K562 (cell line): ENCODE data around the gene IDUA. TPM values are rescaled to one million over a fixed set of nuclear protein-coding genes. Genes with fewer than 3 reads are reported as not detected.

Experiments used
- BHLHE40 ChIP-seq: IDR thresholded peaks from 2 replicates; pipeline ENCODE4 v1.6.1; 2011; ENCODE audit warnings: low read length, improper control_type of control experiment
- CHD4 ChIP-seq: fragments of 200-600 bp; sonication (generic); IDR thresholded peaks from 3 replicates; pipeline ENCODE4 v1.6.1; 2012; ENCODE audit warnings: low read depth, mild to moderate bottlenecking, mixed read lengths, low read length, inconsistent platforms; ENCODE audit not compliant: insufficient read depth, insufficient replicate concordance, poor library complexity, severe bottlenecking
- FOXM1 ChIP-seq, 2 experiments: fragments of 450-650 bp in 1 of 2; sonication (generic) in 1 of 2; formaldehyde crosslinking in 1 of 2; IDR thresholded peaks; 2 replicates each; pipeline versions ENCODE4 v1.6.1 to v1.9.0; 2017 to 2022; ENCODE audit warnings: low read depth in 2 of 2, mild to moderate bottlenecking in 2 of 2, missing genetic modification reagents in 1 of 2, moderate library complexity in 1 of 2
- GMEB1 ChIP-seq: fragments of 250-450 bp; sonication (Bioruptor Pico); IDR thresholded peaks from 2 replicates; pipeline ENCODE4 v1.4.0; 2020; ENCODE audit warnings: mild to moderate bottlenecking
- HNRNPK ChIP-seq: fragments of 200-400 bp; formaldehyde crosslinking; IDR thresholded peaks from one replicate; pipeline ENCODE4 v1.6.1; 2018; ENCODE audit warnings: mild to moderate bottlenecking, low read depth, low read length; ENCODE audit not compliant: poor library complexity, severe bottlenecking
- NFIC ChIP-seq: fragments of 450-650 bp; IDR thresholded peaks from 2 replicates; pipeline ENCODE4 v1.6.1; 2017; ENCODE audit warnings: mild to moderate bottlenecking, inconsistent platforms
- TAF1 ChIP-seq: IDR thresholded peaks from 2 replicates; pipeline ENCODE4 v1.6.1; 2011; ENCODE audit warnings: mild to moderate bottlenecking, low read length, moderate library complexity; ENCODE audit not compliant: insufficient read depth, control insufficient read depth, severe bottlenecking; ENCODE audit errors: extremely low read depth
- YY1 ChIP-seq, 3 experiments: IDR thresholded peaks; 2 replicates each; pipeline ENCODE4 v1.6.1; 2011; ENCODE audit warnings: low read length in 2 of 3, mild to moderate bottlenecking in 2 of 3, moderate library complexity in 2 of 3, borderline replicate concordance in 1 of 3, control low read depth in 1 of 3, low read depth in 1 of 3; ENCODE audit not compliant: insufficient read depth in 3 of 3, insufficient replicate concordance in 2 of 3, control insufficient read depth in 1 of 3, insufficient read length in 1 of 3; ENCODE audit errors: extremely low read depth in 1 of 3
- ZNF511 ChIP-seq: sonication (generic); formaldehyde crosslinking; IDR thresholded peaks from 2 replicates; pipeline ENCODE4 v1.8.0; 2022; ENCODE audit warnings: mild to moderate bottlenecking, missing genetic modification reagents
- polyA plus RNA-seq, 8 experiments: library from polyadenylated mRNA; depleted of rRNA in 4 of 8; stranded (reverse) in 5 of 8; unstranded in 3 of 8; fragments of >200 nt; fragmentation: Nextera tagmentation in 2 of 8; fragmentation: Illumina TruSeq in 1 of 8; extraction: Ambion mirVana in 2 of 8; extraction: Trizol in 1 of 8; gene quantifications; 2 replicates each; pipeline versions ENCODE4 v1.2.1 to v1.2.3, GENCODE V29; 2011 to 2014; ENCODE audit warnings: inconsistent platforms in 1 of 8, missing spikeins in 1 of 8
- total RNA-seq, 7 experiments: library from RNA; depleted of rRNA in 6 of 7; stranded (reverse); fragments of >200 nt in 6 of 7; fragmentation: Illumina TruSeq in 2 of 7; extraction: Trizol in 2 of 7; gene quantifications; 2 replicates each; pipeline versions ENCODE4 v1.2.1 to v1.2.3, GENCODE V29; 2011 to 2021; ENCODE audit warnings: low replicate concordance in 1 of 7
- TF ChIP-seq, protein P1 (sequence below): sonication (generic); formaldehyde crosslinking; IDR thresholded peaks from 2 replicates; pipeline ENCODE4 v1.4.0; 2020; ENCODE audit warnings: mild to moderate bottlenecking, missing genetic modification reagents
- TF ChIP-seq, protein P2 (sequence below): fragments of 250-450 bp; sonication (Bioruptor Pico); IDR thresholded peaks from 2 replicates; pipeline ENCODE4 v1.4.0; 2020; ENCODE audit warnings: borderline replicate concordance

Gene IDUA
- total and polyA plus RNA-seq, 9 of the 15 experiments (the other 6 are each of a cell fraction or from before 2014, with no cell fraction given) = 0.04 to 16.1 (median 1.2) TPM

GRCh38 chr4:997375-998071, 10.7 kb downstream of the IDUA start (continued):
- TF ChIP-seq YY1 (IDR thresholded peaks at IDR 0.05; ENCODE audit: borderline replicate concordance in 1 of 3, control insufficient read depth in 1 of 3, extremely low read depth in 1 of 3, insufficient read depth in 3 of 3, insufficient read length in 1 of 3, insufficient replicate concordance in 2 of 3, low read depth in 1 of 3, low read length in 2 of 3) (peak in 1 of 3 experiments; percentile 29), HNRNPK (no peak), ZNF511 (CRISPR knock-in tag) (no peak), CHD4 (no peak), GMEB1 (CRISPR knock-in tag) (0 out of 2 replicates have a peak, but pooled peaks have one; percentile 20), TAF1 (peak; percentile 43), FOXM1 (IDR thresholded peaks at IDR 0.05; ENCODE audit: low read depth) (no peak), FOXM1 (CRISPR knock-in tag; IDR thresholded peaks at IDR 0.05; ENCODE audit: low read depth) (no peak), BHLHE40 (peak; percentile 65), NFIC (no peak)
- TF ChIP-seq, protein P1, sequence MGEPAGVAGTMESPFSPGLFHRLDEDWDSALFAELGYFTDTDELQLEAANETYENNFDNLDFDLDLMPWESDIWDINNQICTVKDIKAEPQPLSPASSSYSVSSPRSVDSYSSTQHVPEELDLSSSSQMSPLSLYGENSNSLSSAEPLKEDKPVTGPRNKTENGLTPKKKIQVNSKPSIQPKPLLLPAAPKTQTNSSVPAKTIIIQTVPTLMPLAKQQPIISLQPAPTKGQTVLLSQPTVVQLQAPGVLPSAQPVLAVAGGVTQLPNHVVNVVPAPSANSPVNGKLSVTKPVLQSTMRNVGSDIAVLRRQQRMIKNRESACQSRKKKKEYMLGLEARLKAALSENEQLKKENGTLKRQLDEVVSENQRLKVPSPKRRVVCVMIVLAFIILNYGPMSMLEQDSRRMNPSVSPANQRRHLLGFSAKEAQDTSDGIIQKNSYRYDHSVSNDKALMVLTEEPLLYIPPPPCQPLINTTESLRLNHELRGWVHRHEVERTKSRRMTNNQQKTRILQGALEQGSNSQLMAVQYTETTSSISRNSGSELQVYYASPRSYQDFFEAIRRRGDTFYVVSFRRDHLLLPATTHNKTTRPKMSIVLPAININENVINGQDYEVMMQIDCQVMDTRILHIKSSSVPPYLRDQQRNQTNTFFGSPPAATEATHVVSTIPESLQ (CRISPR knock-in tag) = no peak
- TF ChIP-seq, protein P2, sequence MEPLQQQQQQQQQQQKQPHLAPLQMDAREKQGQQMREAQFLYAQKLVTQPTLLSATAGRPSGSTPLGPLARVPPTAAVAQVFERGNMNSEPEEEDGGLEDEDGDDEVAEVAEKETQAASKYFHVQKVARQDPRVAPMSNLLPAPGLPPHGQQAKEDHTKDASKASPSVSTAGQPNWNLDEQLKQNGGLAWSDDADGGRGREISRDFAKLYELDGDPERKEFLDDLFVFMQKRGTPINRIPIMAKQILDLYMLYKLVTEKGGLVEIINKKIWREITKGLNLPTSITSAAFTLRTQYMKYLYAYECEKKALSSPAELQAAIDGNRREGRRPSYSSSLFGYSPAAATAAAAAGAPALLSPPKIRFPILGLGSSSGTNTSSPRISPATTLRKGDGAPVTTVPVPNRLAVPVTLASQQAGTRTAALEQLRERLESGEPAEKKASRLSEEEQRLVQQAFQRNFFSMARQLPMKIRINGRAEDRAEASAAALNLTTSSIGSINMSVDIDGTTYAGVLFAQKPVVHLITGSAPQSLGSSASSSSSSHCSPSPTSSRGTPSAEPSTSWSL = no peak
